Keratinocyte (primary cell): ENCODE measurements around the gene CCDC171. TPM values are rescaled to one million over a fixed set of nuclear protein-coding genes. Genes with fewer than 3 reads are reported as not detected.

Source experiments
- DNase-seq: peaks from one replicate; pipeline ENCODE4 v3.0.0-alpha.2; 2011; ENCODE audit warnings: low read depth, missing footprints, low spot score
- FAIRE-seq: peaks from 2 replicates; lab custom pipeline; 2011; peaks lifted over from hg19 to GRCh38; lab: Jason Lieb, UNC
- H2AFZ ChIP-seq: 2 replicates; pipeline ENCODE4 v1.6.0; 2012; ENCODE audit warnings: low read length, control low read depth, inconsistent platforms; ENCODE audit not compliant: control insufficient read depth
- H3K27ac ChIP-seq: 2 replicates; pipeline ENCODE4 v1.5.1; 2011; ENCODE audit warnings: low read length; ENCODE audit not compliant: control insufficient read depth, insufficient read depth
- H3K27me3 ChIP-seq: 3 replicates; pipeline ENCODE4 v1.6.0; 2011; ENCODE audit warnings: low read length; ENCODE audit not compliant: control insufficient read depth, insufficient read depth; ENCODE audit errors: extremely low read depth
- H3K36me3 ChIP-seq, 2 experiments: 2 replicates in 1 of 2; 3 replicates in 1 of 2; pipeline ENCODE4 v1.5.1; 2011; ENCODE audit warnings: low read length in 2 of 2, mild to moderate bottlenecking in 1 of 2; ENCODE audit not compliant: control insufficient read depth in 2 of 2, insufficient read depth in 2 of 2; ENCODE audit errors: extremely low read depth in 1 of 2
- H3K4me1 ChIP-seq: 3 replicates; pipeline ENCODE4 v1.5.1; 2011; ENCODE audit warnings: low read length; ENCODE audit not compliant: control insufficient read depth, insufficient read depth; ENCODE audit errors: extremely low read depth
- H3K4me2 ChIP-seq: 3 replicates; pipeline ENCODE4 v1.6.0; 2011; ENCODE audit warnings: low read depth, low read length; ENCODE audit not compliant: control insufficient read depth, insufficient read depth; ENCODE audit errors: extremely low read depth
- H3K4me3 ChIP-seq, 3 experiments: fragments of 200-600 bp in 1 of 3; sonication (generic) in 1 of 3; 2 replicates in 2 of 3; 3 replicates in 1 of 3; pipeline ENCODE4 v1.5.1; 2011 to 2016; ENCODE audit warnings: low read length in 3 of 3, mild to moderate bottlenecking in 3 of 3, control low read depth in 2 of 3, inconsistent platforms in 1 of 3, low read depth in 1 of 3, mixed read lengths in 1 of 3, mixed run types in 1 of 3, moderate library complexity in 1 of 3; ENCODE audit not compliant: control insufficient read depth in 2 of 3, insufficient read depth in 2 of 3; ENCODE audit errors: extremely low read depth in 1 of 3
- H3K79me2 ChIP-seq: 2 replicates; pipeline ENCODE4 v1.6.0; 2012; ENCODE audit warnings: low read length; ENCODE audit not compliant: control insufficient read depth, insufficient read depth
- H3K9ac ChIP-seq: 3 replicates; pipeline ENCODE4 v1.6.0; 2011; ENCODE audit warnings: low read length; ENCODE audit not compliant: control insufficient read depth, insufficient read depth; ENCODE audit errors: extremely low read depth
- H3K9me1 ChIP-seq: 3 replicates; pipeline ENCODE4 v1.6.0; 2011; ENCODE audit warnings: low read length; ENCODE audit not compliant: control insufficient read depth, insufficient read depth; ENCODE audit errors: extremely low read depth
- H3K9me3 ChIP-seq: 2 replicates; pipeline ENCODE4 v1.5.1; 2012; ENCODE audit warnings: low read depth, low read length; ENCODE audit not compliant: control insufficient read depth
- H4K20me1 ChIP-seq: 3 replicates; pipeline ENCODE4 v1.6.0; 2011; ENCODE audit warnings: low read length; ENCODE audit not compliant: control insufficient read depth, insufficient read depth; ENCODE audit errors: extremely low read depth
- CTCF ChIP-seq, 3 experiments: IDR thresholded peaks in 1 of 3; conservative IDR thresholded peaks in 1 of 3; optimal IDR thresholded peaks in 1 of 3; 2 replicates in 2 of 3; 3 replicates in 1 of 3; pipeline versions ENCODE3 to v1.5.1; 2011; ENCODE audit warnings: low read length in 3 of 3, mild to moderate bottlenecking in 3 of 3, moderate library complexity in 2 of 3, control low read depth in 1 of 3, inconsistent platforms in 1 of 3; ENCODE audit not compliant: insufficient read depth in 2 of 3; ENCODE audit errors: extremely low read depth in 1 of 3
- EZH2 ChIP-seq: IDR thresholded peaks from one replicate; pipeline ENCODE4 v1.6.1; 2012; ENCODE audit warnings: inconsistent platforms, mild to moderate bottlenecking, low read length, moderate library complexity
- dilution Hi-C: fragments of 300-500 bp; cut with MboI; formaldehyde crosslinking; loops from one replicate; pipeline ENCODE4 v1.7.0; 2020; ENCODE audit warnings: low sequenced_read_pairs; ENCODE audit not compliant: extremely low pct_ligation_motif_present
- polyA plus RNA-seq, 5 experiments: library from polyadenylated mRNA; depleted of rRNA in 3 of 5; stranded (reverse) in 3 of 5; stranded (forward) in 1 of 5; unstranded in 1 of 5; fragments of >200 nt; gene quantifications; 1 replicate in 1 of 5; 2 replicates in 3 of 5; 3 replicates in 1 of 5; pipeline versions ENCODE4 v1.2.1 to v1.2.3, GENCODE V29; 2011 to 2012; ENCODE audit warnings: missing spikeins in 2 of 5, low read depth in 1 of 5, low replicate concordance in 1 of 5

CCDC171 gene
- polyA plus RNA-seq, 1 donor (not counting 4 experiments of a cell fraction or from before 2014, with no cell fraction given) = 0.46 TPM

- no peak overlapping the region for H3K4me2 ChIP-seq
- H3K4me3 ChIP-seq = no peak overlapping the region
- TF ChIP-seq CTCF (optimal IDR thresholded peaks at IDR 0.05 in 1 of 3, IDR thresholded peaks at IDR 0.05 in 1 of 3, conservative IDR thresholded peaks at IDR 0.05 in 1 of 3; ENCODE audit: extremely low read depth in 1 of 3, insufficient read depth in 2 of 3, low read length in 3 of 3) = no peak
- no peak for TF ChIP-seq EZH2
- dilution Hi-C loops = no loop called here
- H3K36me3 ChIP-seq = no peaks in the 10 kb centered on the region
- H3K27me3 ChIP-seq = no peaks in the 10 kb centered on the region
- no peak for FAIRE-seq
- H3K27ac ChIP-seq = no peak overlapping the region
- no peaks in the 10 kb centered on the region for H3K4me1 ChIP-seq
- H2AFZ ChIP-seq = no peak overlapping the region
- no peak overlapping the region for H3K9ac ChIP-seq
- H4K20me1 ChIP-seq = no peaks in the 10 kb centered on the region
- no peaks in the 10 kb centered on the region for H3K9me3 ChIP-seq
- no peaks in the 10 kb centered on the region for H3K79me2 ChIP-seq
- no peaks in the 10 kb centered on the region for H3K9me1 ChIP-seq
- DNase-seq = no peak
Measured at GRCh38 chr9:15764131-15764530, 211.3 kb downstream of the CCDC171 start.

GRCh38 chr9:15769547-15769946 is 216.7 kb downstream of the CCDC171 start:
- H3K4me2 ChIP-seq = no peak overlapping the region
- no peaks in the 10 kb centered on the region for H4K20me1 ChIP-seq
- dilution Hi-C loops = no loop called here
- H3K27me3 ChIP-seq = no peaks in the 10 kb centered on the region
- no peak overlapping the region for H2AFZ ChIP-seq
- TF ChIP-seq EZH2 = no peak
- no peak for TF ChIP-seq CTCF (optimal IDR thresholded peaks at IDR 0.05 in 1 of 3, IDR thresholded peaks at IDR 0.05 in 1 of 3, conservative IDR thresholded peaks at IDR 0.05 in 1 of 3; ENCODE audit: extremely low read depth in 1 of 3, insufficient read depth in 2 of 3, low read length in 3 of 3)
- DNase-seq (no peak), FAIRE-seq (no peak)
- H3K79me2 ChIP-seq = no peaks in the 10 kb centered on the region
- no peaks in the 10 kb centered on the region for H3K9me3 ChIP-seq
- H3K4me1 ChIP-seq = no peaks in the 10 kb centered on the region
- no peak overlapping the region for H3K9ac ChIP-seq
- H3K4me3 ChIP-seq = no peak overlapping the region
- no peaks in the 10 kb centered on the region for H3K36me3 ChIP-seq
- no peak overlapping the region for H3K27ac ChIP-seq
- no peaks in the 10 kb centered on the region for H3K9me1 ChIP-seq
